Measurements from ENCODE around the gene PTPRN2.
"Not testable (repeated sequence)": the region's sequence is repeated elsewhere in the genome, so short reads cannot be mapped to it uniquely, and the experiment has no call there.

PTPRN2 gene

GRCh38 chr7:158289231-158289630 lies 298.4 kb downstream of the PTPRN2 start:
- no peak for DNase-seq

DNA sequence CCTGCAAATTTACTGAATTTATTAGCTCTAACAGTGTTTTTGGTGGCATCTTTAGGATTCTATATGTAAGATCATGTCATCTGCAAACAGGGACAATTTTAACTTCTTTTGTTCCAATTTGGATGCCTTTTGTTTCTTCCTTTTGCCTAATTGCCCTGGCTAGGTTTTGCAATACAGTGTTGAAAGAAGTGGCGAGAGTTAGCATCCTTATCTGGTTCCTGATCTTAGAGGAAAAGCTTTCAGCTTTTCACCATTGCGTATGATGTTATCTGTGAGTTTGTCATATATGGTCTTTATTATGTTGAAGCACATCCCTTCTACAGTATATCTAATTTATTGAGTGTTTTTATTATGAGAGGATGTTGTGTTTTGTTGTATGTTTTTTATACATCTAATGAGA lies 301.4 kb downstream of the PTPRN2 start:
- no peak for DNase-seq

DNA sequence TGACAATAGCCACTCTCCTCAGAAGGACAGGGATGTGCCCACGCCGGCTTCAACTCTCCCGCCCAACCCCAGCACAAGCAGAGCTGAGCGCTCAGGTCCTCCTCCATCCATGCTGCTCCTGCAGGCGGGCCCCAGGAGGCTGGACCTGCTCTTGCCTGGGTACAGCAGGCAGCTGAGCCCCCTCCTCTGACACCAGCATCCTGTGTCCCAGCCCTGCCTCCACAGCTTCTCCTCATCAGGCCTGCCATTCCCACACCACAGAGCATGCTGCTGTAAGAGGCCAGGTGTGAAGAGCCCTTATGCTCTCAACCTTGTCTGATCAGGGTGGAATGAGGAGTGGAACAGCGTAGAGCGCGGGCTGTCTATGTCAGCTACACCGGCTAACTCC lies 302.2 kb downstream of the PTPRN2 start:
- DNase-seq = no peak

GRCh38 chr7:158284617-158285382 lies 302.8 kb downstream of the PTPRN2 start:
- no peak for DNase-seq

GRCh38 chr7:158284121-158284520 lies 303.5 kb downstream of the PTPRN2 start:
- DNase-seq = no peak

DNA sequence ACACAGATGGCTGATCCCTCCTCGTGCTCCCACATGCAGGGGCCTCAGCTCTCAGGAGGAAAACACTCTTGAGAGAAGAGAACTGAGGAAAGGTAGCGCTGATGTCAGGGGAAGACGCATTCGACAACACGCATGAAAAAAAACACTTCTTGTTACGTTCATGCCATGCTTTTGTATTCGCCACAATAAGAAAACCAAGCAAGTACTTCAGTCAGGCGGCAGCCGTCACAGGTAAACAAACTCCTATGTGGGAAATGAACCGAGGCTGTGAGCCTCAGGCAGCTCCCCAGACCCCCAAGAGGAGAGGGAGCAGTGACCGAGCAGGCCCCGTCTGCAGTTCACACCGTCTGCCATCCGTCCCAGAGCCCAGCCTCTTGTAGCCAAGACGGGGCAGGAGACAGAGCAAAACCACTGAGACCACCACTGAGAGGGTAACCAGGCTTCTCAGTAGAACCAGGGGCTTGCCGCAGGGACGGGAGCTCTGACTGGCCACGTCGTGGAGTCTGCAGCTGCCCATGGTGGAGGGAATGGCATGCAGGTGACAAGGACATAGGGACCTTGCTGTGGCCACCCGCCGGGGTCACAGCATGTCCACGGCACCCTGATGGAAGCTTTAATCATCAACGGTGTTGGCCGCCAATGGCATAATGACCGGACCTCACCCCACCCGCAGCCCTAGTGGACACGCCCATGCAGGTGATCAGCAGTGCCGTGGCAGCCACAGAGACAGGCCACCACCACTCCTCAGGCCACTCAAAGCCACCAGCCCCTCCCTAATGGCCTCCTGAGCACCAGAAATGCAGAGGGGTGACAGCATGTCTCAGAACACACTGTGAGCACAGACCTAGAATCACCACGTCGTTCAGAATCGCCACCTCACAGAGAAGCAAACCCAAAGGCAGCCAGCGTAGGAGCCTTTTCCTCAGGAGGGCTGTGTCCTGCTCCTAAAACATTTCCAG lies 304.3 kb downstream of the PTPRN2 start:
- no peak for DNase-seq

DNA sequence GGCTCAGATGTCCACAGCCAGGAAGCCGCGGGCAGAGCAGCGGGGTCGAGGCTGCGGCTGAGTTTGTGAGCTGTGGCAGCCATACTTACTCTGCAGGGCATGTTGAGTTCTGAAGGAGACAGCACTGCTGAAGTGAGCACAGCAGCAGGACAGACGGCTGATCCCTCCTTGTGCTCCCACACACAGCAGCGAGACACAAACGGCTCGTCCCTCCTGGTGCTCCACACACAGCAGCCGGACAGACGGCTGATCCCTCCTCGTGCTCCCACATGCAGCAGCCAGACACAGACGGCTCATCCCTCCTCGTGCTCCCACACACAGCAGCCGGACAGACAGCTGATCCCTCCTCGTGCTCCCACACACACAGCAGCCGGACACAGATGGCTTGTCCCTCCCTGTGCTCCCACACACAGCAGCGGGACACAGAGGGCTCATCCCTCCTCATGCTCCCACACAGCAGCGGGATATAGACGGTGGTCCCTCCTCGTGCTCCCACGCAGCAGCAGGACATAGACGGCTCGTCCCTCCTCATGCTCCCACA lies 305.1 kb downstream of the PTPRN2 start:
- no peak for DNase-seq

DNA sequence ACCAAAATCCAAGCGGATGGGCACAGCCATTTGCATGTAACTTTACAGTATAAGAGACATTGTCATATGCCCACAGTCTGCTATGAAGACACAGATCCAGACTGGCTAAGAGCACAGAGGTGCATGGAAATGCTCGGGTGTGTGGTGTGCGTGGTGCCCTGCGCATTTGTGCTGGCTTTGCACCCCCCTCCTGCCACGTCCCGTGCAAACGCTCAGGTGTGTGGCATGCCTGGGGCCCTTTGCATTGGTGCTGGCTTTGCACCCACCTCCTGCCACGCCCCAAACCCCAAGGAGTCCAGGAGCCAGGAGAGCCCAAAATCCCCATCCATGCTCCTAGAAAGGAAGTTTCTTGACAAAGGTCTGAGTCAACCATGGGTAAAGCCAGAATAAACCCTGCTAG lies 306.2 kb downstream of the PTPRN2 start:
- no peak for DNase-seq

DNA sequence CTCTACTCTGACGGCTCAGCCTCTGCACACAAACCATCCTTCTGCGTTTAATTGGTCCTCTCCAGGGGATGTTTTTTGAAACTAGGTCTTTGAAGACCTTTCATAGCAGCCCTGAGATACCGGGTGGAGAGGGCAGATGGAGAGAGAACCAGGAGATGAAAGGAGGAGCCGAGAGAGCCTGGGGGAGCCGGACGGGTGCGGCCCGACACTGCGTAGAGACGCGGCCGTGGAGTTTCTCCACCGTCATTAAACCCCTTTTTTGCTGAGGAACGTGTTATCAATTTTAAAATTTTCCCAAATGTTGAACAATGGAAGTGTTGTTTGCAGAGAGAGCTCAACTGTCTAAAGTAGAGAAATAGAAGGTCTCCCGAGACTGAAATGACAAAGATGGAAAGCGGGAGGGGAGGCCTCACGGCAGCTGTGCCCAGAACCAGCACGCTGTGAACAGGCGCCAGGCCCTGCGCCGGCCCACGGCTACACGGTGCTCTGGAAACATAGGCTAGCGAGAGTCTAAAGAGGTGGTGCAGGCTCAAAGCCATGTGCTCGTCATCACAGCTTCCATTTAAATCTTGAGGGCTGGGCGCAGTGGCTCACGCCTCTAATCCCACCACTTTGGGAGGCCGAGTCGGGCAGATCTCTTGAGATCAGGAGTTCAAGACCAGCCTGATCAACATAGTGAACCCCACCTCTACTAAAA lies 307.0 kb downstream of the PTPRN2 start:
- DNase-seq = no peak

DNA sequence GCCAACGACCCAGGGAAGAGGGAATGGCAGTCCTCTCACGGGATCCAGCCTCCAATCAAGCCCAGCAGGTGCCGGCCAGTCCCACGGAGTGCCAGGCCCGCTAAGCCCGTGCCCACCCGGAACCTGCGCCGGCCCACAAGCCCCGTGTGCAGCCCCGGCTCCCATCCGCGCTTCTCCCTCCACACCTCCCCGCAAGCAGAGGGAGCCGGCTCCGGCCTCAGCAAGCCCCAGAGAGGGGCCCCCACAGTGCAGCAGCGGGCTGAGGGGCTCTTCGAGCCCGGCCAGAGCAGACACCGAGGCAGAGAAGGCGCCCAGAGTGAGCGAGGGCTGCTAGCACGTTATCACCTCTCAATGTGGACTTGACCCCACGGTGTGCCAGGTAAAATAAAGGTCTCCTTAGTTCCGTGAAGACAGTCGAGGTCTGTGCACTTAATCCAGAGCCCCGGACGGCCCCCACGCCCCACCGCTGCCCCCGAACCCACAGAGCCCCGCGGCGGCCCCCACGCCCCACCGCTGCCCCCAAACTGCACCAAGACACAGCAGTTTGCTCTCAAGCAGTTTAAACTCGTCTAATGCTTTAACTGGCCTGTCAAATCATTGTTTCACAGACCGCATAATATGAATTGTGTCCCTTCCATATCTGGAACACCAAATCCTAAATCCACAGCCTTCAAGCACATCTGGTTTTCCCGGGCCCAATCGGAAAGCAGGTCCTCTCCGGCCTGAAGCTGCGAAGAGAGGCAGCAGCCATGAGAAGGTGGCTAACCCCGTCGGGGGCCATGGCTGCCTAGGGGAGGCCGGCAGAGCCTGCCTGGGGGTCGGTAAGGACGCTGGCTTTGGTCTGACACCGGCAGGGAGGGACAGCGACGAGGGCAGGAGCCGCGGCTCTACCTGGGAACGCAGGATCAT lies 307.8 kb downstream of the PTPRN2 start:
- DNase-seq = no peak

DNA sequence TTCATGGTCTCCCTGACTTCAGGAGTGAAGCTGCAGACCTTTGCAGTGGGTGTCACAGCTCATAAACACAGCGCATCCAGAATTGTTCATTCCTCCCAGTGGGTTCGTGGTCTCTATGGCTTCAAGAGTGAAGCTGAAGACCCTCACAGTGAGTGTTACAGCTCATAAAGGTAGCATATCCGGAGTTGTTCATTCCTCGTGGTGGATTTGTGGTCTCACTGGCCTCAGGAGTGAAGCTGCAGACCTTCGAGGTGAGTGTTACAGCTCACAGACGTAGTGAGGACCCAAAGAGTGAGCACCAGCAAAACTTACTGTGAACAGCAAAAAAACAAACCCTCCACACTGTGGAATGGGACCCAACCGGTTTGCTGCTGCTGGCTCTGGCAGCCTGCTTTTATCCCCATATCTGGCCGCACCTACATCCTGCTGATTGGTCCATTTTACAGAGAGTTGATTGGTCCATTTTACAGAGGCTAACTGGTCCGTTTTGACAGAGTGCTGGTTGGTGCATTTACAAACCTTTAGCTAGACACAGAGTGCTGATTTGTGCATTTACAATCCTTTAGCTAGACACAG lies 308.8 kb downstream of the PTPRN2 start:
- no peak for DNase-seq

DNA sequence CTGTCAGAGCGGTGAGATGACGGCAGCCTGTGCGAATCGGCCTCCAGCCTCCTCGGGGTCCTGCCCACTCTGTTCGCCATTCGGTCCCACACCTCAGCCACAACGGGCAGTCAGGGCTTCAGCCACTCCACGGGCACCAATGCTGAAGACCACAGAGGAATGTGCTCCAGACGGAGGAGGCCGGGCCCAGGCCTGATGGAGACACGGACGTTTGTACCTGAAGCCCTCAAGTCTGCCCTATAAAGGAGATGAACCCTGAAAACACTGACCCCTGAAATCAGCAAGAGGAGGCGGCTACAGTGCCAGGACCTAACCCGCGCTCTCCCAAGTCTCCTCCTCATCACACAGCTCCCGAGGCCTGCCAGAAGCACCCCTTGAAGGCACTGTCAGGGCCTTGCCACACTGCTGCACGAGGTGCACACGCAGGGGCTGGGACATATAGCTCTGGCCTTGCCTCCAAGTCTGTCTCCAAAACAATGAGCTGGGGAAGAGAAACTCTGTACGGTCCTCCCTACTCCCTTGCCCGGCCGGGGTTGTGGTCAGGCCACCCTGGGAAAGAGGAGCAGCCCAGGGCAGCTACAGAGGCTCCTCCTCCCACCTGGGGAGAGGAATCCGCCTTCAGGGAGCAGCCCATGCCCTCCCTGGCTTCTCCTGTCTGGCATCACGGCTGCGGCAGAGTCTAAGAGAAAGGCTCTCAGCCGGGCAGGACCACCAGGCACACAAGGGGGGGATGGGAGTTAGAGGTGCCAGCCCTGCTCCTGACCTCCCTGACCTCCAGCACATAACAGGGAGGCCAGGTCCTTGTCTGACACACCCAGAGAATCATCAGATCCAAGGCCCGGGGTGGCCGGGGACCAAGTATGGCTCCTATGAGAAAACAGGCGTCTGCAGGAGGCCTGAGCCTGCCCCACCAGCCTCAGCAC lies 310.1 kb downstream of the PTPRN2 start:
- no peak for DNase-seq

GRCh38 chr7:158276414-158277218 lies 311.0 kb downstream of the PTPRN2 start:
- no peak for DNase-seq

DNA sequence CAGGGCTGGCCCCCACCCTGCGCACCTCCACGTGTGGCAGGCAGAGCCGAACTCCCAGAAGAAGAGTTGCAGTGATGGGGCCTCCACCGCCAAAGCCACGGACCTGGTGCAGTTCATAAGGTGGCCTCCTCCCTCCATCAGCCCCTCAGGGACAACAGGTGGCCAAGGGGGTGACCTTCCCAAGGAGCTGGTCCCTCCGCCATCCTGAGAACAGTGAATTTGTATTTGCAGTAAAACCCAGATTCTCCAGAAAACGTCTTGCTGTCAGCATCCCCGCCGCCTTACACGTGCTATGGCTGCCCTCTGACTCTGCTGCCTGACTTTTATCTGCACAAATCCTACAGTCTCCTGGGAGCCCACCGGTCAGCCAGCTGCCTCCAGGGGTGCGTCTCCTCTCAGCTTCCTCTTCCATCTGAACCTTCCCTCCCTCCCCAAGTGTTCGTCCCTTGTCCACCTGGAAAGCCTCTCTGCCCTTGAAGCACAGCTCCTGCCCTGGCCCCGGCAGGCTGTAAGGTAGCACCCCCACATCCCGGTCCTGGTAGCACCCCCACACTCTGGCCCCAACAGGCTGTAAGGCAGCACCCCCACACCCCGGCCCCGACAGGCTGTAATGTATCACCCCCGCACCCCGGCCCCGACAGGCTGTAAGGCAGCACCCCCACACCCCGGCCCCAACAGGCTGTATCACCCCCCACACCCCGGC lies 311.8 kb downstream of the PTPRN2 start:
- DNase-seq = no peak

- DNase-seq = no peak
Observed at GRCh38 chr7:158274996-158275395, 312.6 kb downstream of the PTPRN2 start.

GRCh38 chr7:158274404-158274811 lies 313.2 kb downstream of the PTPRN2 start:
- DNase-seq = no peak

DNA sequence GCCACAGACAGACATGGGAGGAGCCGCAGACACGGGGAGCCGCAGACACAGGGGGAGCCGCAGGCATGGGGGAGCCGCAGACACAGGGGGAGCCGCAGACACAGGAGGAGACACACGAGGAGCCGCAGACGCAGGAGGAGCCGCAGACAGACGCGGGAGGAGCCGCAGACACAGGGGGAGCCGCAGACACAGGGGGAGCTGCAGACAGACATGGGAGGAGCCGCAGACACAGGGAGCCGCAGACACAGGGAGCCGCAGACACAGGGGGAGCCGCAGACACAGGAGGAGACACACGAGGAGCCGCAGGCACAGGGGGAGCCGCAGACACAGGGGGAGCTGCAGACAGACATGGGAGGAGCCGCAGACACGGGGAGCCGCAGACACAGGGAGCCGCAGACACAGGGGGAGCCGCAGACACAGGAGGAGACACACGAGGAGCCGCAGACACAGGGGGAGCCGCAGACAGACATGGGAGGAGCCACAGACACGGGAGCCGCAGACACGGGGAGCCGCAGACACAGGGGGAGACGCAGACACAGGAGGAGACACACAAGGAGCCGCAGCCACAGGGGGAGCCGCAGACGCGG lies 313.8 kb downstream of the PTPRN2 start:
- not testable (repeated sequence) for DNase-seq

DNA sequence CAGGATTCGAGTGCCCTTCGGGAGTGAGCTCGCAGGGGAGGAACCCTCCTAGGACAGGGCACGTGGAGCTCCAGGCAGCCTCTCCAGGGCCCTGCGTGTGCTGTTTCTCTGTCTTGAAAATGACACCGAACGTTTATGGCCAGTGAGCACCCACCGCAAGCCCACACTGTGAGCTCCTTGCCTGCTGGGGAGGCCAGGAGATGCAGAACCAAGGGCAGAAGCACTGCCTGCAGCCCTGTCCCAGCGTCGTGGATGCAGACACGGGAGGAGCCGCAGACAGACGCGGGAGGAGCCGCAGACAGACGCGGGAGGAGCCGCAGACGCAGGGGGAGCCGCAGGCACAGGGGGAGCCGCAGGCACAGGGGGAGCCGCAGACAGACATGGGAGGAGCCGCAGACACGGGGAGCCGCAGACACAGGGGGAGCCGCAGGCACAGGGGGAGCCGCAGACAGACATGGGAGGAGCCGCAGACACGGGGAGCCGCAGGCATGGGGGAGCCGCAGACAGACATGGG lies 314.4 kb downstream of the PTPRN2 start:
- DNase-seq = no peak

All from Kasumi-1 (cell line).